Measurements from ENCODE around the gene TMEM198.

DNA sequence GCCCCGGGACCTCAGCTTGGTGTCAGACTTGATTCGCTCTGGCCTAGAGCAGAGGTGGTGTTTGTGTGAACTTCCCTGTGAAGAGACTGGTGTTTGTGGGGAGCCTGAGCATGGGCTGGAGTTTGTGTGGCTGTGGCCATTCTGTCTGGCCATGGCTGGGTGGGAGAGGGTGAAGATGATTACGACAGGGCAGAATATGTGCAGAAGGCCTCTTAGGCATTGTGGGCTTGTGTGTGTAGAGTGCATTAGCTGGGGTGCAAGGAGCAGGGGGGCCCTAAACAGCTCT is 17.0 kb downstream of the TMEM198 start:
- TF ChIP-seq POLR2A (IDR thresholded peaks at IDR 0.05), result no peak
- TF ChIP-seq, protein P1, sequence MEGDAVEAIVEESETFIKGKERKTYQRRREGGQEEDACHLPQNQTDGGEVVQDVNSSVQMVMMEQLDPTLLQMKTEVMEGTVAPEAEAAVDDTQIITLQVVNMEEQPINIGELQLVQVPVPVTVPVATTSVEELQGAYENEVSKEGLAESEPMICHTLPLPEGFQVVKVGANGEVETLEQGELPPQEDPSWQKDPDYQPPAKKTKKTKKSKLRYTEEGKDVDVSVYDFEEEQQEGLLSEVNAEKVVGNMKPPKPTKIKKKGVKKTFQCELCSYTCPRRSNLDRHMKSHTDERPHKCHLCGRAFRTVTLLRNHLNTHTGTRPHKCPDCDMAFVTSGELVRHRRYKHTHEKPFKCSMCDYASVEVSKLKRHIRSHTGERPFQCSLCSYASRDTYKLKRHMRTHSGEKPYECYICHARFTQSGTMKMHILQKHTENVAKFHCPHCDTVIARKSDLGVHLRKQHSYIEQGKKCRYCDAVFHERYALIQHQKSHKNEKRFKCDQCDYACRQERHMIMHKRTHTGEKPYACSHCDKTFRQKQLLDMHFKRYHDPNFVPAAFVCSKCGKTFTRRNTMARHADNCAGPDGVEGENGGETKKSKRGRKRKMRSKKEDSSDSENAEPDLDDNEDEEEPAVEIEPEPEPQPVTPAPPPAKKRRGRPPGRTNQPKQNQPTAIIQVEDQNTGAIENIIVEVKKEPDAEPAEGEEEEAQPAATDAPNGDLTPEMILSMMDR (IDR thresholded peaks at IDR 0.05), result no peak
